Measurements from ENCODE around the gene PTK6. TPM values are rescaled to one million over a fixed set of nuclear protein-coding genes. Genes with fewer than 3 reads are reported as not detected.
A peak's percentile ranks its signal among the peaks of the same experiment; 100 is the strongest.

Gene PTK6
- total RNA-seq, 1 experiment from 2014 or later, result 6.7 TPM

- H3K4me3 ChIP-seq (replicated peaks in 1 of 2; ENCODE audit: low read depth in 1 of 2, low read length in 2 of 2), result peak overlapping the region; percentile 59 to 64
- ChIA-PET CTCF (interaction anchor here (1.3 kb wide), 1 partner anchor 322 kb away, joined by 3 read pairs; the partner anchor contains the start of gene TPD52L2), POLR2A (interaction anchor here (1.6 kb wide), 1 partner anchor 322 kb away, joined by 8 read pairs; the partner anchor contains the start of gene TPD52L2), RAD21 (ENCODE audit: low non-redundant PET in 1 of 2, low total read pairs in 2 of 2, uncharacterized antibody in 2 of 2, unreplicated experiment in 2 of 2) (no interaction called here)
- ATAC-seq (no peak), DNase-seq (ENCODE audit: low read depth, low spot score) (no peak)
- TF ChIP-seq POLR2AphosphoS5 (IDR thresholded peaks at IDR 0.05; ENCODE audit: low read depth, low read length) (no peak), ZNF274 (IDR thresholded peaks at IDR 0.05; ENCODE audit: low read depth, low read length) (no peak), EZH2 (IDR thresholded peaks at IDR 0.05) (no peak), POLR2A (IDR thresholded peaks at IDR 0.05; ENCODE audit: borderline replicate concordance, extremely low read depth, insufficient read depth, insufficient read length) (no peak), CEBPB (IDR thresholded peaks at IDR 0.05; ENCODE audit: low read depth) (no peak), ATF3 (IDR thresholded peaks at IDR 0.05) (no peak), MAX (IDR thresholded peaks at IDR 0.05) (no peak), SRF (IDR thresholded peaks at IDR 0.05; ENCODE audit: low read depth) (no peak), SP1 (IDR thresholded peaks at IDR 0.05; ENCODE audit: low read depth) (no peak), ELF1 (IDR thresholded peaks at IDR 0.05; ENCODE audit: borderline replicate concordance, low read depth) (no peak), YY1 (IDR thresholded peaks at IDR 0.05; ENCODE audit: extremely low read depth, insufficient replicate concordance, low read depth, low read length) (no peak), EZH2phosphoT487 (IDR thresholded peaks at IDR 0.05; ENCODE audit: borderline replicate concordance) (no peak), CBX3 (IDR thresholded peaks at IDR 0.05; ENCODE audit: low read depth) (no peak), FOSL1 (IDR thresholded peaks at IDR 0.05; ENCODE audit: low read depth) (no peak), SIN3A (IDR thresholded peaks at IDR 0.05; ENCODE audit: low read depth) (no peak), TCF7L2 (IDR thresholded peaks at IDR 0.05; ENCODE audit: borderline replicate concordance, extremely low read depth, insufficient read depth, insufficient read length) (no peak)
- TF ChIP-seq, protein P1, sequence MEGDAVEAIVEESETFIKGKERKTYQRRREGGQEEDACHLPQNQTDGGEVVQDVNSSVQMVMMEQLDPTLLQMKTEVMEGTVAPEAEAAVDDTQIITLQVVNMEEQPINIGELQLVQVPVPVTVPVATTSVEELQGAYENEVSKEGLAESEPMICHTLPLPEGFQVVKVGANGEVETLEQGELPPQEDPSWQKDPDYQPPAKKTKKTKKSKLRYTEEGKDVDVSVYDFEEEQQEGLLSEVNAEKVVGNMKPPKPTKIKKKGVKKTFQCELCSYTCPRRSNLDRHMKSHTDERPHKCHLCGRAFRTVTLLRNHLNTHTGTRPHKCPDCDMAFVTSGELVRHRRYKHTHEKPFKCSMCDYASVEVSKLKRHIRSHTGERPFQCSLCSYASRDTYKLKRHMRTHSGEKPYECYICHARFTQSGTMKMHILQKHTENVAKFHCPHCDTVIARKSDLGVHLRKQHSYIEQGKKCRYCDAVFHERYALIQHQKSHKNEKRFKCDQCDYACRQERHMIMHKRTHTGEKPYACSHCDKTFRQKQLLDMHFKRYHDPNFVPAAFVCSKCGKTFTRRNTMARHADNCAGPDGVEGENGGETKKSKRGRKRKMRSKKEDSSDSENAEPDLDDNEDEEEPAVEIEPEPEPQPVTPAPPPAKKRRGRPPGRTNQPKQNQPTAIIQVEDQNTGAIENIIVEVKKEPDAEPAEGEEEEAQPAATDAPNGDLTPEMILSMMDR (IDR thresholded peaks at IDR 0.05 in 2 of 3, conservative IDR thresholded peaks at IDR 0.05 in 1 of 3; ENCODE audit: borderline replicate concordance in 1 of 3, insufficient read depth in 1 of 3, low read depth in 2 of 3, low read length in 2 of 3), result no peak
- TF ChIP-seq, protein P2, sequence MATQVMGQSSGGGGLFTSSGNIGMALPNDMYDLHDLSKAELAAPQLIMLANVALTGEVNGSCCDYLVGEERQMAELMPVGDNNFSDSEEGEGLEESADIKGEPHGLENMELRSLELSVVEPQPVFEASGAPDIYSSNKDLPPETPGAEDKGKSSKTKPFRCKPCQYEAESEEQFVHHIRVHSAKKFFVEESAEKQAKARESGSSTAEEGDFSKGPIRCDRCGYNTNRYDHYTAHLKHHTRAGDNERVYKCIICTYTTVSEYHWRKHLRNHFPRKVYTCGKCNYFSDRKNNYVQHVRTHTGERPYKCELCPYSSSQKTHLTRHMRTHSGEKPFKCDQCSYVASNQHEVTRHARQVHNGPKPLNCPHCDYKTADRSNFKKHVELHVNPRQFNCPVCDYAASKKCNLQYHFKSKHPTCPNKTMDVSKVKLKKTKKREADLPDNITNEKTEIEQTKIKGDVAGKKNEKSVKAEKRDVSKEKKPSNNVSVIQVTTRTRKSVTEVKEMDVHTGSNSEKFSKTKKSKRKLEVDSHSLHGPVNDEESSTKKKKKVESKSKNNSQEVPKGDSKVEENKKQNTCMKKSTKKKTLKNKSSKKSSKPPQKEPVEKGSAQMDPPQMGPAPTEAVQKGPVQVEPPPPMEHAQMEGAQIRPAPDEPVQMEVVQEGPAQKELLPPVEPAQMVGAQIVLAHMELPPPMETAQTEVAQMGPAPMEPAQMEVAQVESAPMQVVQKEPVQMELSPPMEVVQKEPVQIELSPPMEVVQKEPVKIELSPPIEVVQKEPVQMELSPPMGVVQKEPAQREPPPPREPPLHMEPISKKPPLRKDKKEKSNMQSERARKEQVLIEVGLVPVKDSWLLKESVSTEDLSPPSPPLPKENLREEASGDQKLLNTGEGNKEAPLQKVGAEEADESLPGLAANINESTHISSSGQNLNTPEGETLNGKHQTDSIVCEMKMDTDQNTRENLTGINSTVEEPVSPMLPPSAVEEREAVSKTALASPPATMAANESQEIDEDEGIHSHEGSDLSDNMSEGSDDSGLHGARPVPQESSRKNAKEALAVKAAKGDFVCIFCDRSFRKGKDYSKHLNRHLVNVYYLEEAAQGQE (IDR thresholded peaks at IDR 0.05; ENCODE audit: low read depth), result no peak
- TF ChIP-seq, protein P3, sequence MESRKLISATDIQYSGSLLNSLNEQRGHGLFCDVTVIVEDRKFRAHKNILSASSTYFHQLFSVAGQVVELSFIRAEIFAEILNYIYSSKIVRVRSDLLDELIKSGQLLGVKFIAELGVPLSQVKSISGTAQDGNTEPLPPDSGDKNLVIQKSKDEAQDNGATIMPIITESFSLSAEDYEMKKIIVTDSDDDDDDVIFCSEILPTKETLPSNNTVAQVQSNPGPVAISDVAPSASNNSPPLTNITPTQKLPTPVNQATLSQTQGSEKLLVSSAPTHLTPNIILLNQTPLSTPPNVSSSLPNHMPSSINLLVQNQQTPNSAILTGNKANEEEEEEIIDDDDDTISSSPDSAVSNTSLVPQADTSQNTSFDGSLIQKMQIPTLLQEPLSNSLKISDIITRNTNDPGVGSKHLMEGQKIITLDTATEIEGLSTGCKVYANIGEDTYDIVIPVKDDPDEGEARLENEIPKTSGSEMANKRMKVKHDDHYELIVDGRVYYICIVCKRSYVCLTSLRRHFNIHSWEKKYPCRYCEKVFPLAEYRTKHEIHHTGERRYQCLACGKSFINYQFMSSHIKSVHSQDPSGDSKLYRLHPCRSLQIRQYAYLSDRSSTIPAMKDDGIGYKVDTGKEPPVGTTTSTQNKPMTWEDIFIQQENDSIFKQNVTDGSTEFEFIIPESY (IDR thresholded peaks at IDR 0.05; ENCODE audit: extremely low read depth, insufficient replicate concordance, low read length), result no peak
- no TSS peak for BruUV-seq (replicated peaks)
- H3K27ac ChIP-seq (ENCODE audit: low read depth, low read length), result peak overlapping the region; percentile 72
- no peaks in the 10 kb centered on the region for H3K79me2 ChIP-seq (ENCODE audit: insufficient read depth, low read length)
- H3K9me3 ChIP-seq (ENCODE audit: control insufficient read depth in 1 of 2, insufficient read depth in 1 of 2, low read depth in 1 of 2, low read length in 2 of 2), result no peaks in the 10 kb centered on the region
- H2AFZ ChIP-seq (ENCODE audit: low read depth, low read length, poor library complexity, severe bottlenecking), result no peak overlapping the region
- intact Hi-C loops (cut with micrococcal nuclease), result no loop called here
- no peaks in the 10 kb centered on the region for H3K27me3 ChIP-seq (ENCODE audit: insufficient read depth, low read length)
- H3K4me2 ChIP-seq (ENCODE audit: low read length), result peak overlapping the region; percentile 76
- peak overlapping the region; percentile 67 for H3K9ac ChIP-seq (ENCODE audit: low read length)
- peaks cover 49 to 87% of the 10 kb centered on the region in 2 experiments for H3K4me1 ChIP-seq (ENCODE audit: control insufficient read depth in 1 of 2, insufficient read depth in 2 of 2, low read length in 2 of 2)
- no peaks in the 10 kb centered on the region for H3K36me3 ChIP-seq (ENCODE audit: control insufficient read depth in 1 of 2, insufficient read depth in 2 of 2, low read length in 2 of 2)
- no peaks in the 10 kb centered on the region for H3K9me2 ChIP-seq (ENCODE audit: insufficient read depth)
- no peaks in the 10 kb centered on the region for H4K20me1 ChIP-seq (ENCODE audit: insufficient read depth)
Measured at GRCh38 chr20:63543131-63543530, 6.0 kb upstream of the PTK6 start.

Measured in HCT116 (cell line).